GM18868 (cell line): ENCODE measurements around the gene CDK14.
A peak's percentile ranks its signal among the peaks of the same experiment; 100 is the strongest.
"Not testable (repeated sequence)": the region's sequence is repeated elsewhere in the genome, so short reads cannot be mapped to it uniquely, and the experiment has no call there.

ENCODE experiments used
- ATAC-seq: cut with Tn5 transposase; IDR thresholded peaks from one replicate; pipeline ENCODE4 v1.9.1; 2021; ENCODE audit warnings: mild to moderate bottlenecking, moderate library complexity; ENCODE audit not compliant: unreplicated experiment

CDK14 gene

GRCh38 chr7:90749262-90749661 is 153.1 kb downstream of the CDK14 start:
- no peak for ATAC-seq

- ATAC-seq: peak; percentile 87
Observed at GRCh38 chr7:90749774-90750173, 153.7 kb downstream of the CDK14 start.

GRCh38 chr7:90751595-90751994 is 155.5 kb downstream of the CDK14 start:
- ATAC-seq: no peak

DNA sequence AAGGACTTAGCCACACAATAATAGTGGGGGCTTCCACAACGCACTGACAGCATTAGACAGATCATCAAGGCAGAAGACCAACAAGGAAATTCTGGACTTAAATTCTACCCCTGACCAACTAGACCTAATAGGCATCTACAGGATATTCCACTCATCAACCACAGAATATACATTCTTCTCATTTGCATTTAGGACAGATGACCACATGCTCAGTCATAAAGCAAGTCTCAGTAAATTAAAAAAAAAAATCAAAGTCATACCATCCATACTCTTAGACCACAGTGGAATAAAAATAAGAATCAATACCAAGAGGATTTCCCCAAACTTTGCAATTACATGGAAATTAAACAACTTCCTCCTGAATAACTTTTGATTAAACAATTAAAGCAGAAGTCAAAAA is 155.9 kb downstream of the CDK14 start:
- no peak for ATAC-seq

DNA sequence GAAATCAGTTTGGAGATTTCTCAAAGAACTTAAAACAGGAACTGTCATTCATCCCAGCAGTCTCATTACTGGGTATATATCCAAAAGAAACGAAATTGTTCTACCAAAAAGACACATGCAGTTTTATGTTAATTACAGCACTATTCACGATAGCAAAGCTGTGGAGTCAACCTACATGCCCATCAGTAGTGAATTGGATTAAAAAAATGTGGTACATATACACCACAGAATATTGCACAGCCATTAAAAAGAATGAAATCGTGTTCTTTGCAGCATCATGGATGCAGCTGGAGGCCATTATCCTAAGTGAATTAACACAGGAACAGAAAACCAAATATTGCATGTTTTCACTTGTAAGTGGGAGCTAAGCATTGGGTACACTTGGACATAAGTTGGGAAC is 158.9 kb downstream of the CDK14 start:
- no peak for ATAC-seq

DNA sequence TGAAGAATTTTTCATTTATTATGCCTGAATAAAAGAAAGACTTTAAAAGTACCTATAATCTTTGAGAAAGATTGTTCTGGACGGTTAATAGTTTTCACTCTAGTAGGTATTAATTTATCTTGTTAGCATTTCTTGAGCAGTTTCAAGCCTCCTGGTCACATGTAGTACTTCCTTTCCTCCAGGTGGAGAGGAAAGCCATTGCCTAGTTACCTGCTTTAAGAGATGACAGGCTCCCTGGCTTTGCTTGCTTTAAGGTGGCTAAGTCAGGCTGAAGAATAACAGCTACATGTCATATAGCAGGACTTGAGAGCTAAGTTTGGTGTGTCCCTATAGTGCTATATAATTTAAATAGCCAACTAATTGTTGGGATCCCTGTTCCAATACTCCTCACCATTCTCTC is 160.2 kb downstream of the CDK14 start:
- ATAC-seq: no peak

- ATAC-seq: peak; percentile 89
Observed at GRCh38 chr7:90757565-90757950, 161.4 kb downstream of the CDK14 start.

DNA sequence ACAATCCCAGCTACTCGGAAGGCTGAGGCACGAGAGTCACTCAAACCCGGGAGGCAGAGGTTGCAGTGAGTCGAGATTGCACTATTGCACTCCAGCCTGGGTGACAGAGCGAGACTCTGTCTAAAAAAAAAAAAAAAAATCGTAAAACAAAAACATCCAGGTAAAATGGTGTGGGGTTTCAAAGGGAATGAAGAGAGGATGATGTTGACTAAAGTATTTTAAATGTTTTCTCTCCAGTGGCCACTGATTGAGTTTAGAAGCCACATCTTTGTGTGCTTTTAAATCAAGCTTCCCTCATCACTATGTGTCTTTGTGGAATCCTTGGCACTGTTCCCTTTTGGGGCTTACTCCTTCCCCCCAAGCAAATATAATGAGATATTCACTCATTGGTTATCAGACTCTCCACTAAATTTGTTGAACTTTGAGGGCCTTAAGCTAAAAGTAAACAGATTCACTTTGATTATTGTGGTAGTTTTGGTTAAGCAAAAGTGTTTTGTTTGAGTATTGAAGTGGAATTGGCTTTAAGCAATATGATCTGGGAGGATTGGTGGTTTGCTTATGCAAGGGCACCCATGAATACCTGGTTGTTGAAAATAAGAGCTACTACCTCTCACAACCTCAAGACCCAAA is 162.9 kb downstream of the CDK14 start:
- no peak for ATAC-seq

DNA sequence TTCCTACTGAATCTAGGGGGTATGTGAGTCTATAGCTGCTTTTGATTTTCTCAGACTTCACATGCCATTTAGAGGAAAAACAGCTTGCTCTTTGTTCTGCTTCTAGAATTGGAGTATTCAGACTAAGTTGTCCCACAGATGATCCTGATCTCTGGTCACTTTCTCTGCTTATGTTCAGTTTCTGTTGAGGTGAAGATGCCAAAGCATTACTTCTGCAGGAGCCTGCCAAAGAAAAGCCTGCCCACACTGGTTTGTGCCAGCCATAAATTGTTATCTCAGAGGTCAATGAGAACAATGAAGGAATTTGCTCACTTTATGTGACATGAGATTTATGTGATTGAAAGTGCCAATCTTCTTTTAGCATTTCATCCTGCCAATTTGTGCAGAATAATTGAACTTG is 163.6 kb downstream of the CDK14 start:
- no peak for ATAC-seq

- no peak for ATAC-seq
Observed at GRCh38 chr7:90760892-90761291, 164.8 kb downstream of the CDK14 start.

GRCh38 chr7:90761584-90761983 is 165.5 kb downstream of the CDK14 start:
- no peak for ATAC-seq

GRCh38 chr7:90763108-90763507 is 167.0 kb downstream of the CDK14 start:
- no peak for ATAC-seq

DNA sequence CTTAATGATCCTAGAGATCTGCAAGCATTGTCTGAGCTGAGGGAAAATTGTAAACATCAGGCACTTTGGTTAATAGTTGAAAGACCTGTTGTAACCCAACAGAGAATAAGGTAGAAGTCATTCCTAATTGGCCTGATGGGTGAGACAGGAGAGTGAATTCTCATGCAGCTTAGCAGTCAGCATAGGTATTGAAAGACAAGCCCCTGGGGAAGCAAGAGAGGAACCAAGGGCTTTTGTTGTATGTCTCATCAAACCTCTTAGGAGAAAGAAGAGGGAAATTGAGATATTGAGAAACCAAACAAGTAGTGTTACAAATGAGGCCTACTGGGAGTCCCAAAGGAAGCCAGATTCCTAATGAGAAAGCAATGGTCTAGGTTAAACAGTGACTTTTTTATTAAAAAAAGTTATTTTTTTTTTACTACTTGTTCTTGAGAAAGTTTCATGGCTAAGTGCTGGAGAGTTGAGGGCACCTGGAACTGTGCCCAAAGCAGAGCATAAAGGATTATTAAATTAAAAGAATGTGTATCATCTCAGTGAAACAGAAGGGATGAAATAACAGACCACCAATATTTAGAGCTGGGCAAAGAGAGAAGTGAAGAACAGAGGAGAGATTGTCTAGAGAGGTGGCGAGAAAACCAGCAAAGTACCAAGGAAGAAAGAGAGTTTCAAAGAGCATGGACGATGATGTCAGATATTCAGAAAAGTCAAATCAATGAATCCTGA is 168.9 kb downstream of the CDK14 start:
- ATAC-seq: peak; percentile 76

- ATAC-seq: no peak
Observed at GRCh38 chr7:90766814-90767564, 170.9 kb downstream of the CDK14 start.

DNA sequence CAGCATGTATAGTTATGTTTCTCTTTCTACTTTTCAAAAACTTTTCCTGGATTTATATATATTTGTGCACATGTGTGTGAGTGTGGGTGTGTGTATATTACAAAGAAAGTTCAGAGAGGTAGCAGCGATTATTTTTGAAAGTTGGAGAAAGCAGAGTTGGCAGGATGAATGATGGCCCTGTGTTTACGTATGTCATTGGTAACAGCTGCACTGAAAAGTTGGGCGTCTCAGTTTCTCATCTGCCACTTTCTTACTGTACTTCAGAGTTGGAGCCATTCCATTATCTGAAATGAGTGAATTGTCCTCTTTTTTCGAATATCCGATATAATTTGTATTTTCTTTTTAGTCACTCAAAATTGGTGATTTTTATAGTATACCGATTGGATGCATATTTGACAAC is 172.2 kb downstream of the CDK14 start:
- ATAC-seq: no peak

DNA sequence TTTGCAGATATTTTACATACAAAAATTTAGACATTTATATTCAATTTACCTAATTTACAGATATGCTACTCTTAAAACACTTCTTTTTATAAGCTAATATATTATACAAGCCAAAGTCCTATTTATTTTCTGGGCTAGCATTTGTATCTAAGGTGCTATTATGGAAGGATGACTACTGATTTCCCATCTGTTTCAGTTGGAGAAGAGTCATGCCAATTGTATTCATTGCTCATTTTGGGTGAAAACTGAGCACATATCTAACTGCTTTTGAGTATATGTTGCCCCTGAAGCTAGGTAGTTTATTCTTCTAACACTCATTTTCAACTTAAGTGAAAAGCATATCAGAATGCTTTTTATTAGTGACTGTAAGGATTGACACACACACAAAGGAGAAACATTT is 172.9 kb downstream of the CDK14 start:
- ATAC-seq: no peak

DNA sequence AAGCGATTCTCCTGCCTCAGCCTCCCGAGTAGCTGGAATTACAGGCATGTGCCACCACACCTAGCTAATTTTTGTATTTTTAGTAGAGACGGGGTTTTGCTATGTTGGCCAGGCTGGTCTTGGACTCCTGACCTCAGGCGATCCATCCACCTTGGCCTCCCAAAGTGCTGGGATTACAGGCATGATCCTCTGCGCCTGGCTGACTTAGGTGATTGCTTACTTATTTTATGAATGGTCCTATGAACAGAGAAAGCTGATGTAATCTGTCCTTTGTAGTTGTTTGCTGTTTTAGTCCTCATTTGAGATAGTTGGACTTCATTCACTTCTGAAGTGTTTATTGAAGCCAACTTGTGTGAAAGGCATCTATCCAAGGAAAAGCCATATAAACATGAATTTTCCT is 173.4 kb downstream of the CDK14 start:
- not testable (repeated sequence) for ATAC-seq

GRCh38 chr7:90771281-90771680 is 175.2 kb downstream of the CDK14 start:
- ATAC-seq: no peak

DNA sequence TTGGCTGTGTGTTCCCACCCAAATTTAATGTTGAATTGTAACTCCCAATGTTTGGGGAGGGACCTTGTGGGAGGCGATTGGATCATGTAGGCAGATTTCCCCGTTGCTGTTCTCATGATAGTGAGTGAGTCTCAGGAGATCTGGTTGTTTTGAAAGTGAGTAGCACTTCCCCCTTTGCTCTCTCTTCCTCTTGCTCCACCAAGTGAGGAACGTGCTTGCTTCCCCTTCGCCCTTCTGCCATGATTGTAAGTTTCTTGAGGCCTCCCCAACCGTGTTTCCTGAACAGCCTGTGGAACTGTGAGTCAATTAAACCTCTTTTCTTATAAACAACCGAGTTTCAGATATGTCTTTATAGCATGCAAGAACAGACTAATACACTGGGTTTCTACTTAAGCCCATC is 176.3 kb downstream of the CDK14 start:
- peak; percentile 33 for ATAC-seq

GRCh38 chr7:90773269-90773668 is 177.1 kb downstream of the CDK14 start:
- ATAC-seq: no peak

DNA sequence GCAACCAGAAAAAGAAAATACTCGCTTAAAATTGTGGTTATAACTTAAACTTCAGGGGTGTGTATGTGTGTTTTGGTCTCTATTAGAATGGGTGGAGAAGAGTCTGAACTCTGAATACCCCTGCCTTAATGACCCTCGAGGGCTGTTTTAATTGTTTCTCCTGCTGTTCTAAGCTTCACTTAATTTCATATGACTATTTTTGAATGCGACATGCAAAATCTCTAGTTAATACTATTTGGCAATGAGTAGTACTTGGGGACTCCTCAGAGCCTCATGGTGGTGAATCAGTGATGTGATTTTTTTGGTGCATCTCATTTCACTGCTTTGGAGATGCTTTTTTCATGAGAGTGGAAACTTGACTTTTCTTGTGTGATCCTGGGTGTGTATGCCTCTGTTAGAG is 178.6 kb downstream of the CDK14 start:
- no peak for ATAC-seq

GRCh38 chr7:90775383-90775965 is 179.4 kb downstream of the CDK14 start:
- no peak for ATAC-seq
